Right atrium auricular region (tissue), 2 donors: ENCODE data around the gene NEU4. TPM values are rescaled to one million over a fixed set of nuclear protein-coding genes. Genes with fewer than 3 reads are reported as not detected.
"Not testable (repeated sequence)": the region's sequence is repeated elsewhere in the genome, so short reads cannot be mapped to it uniquely, and the experiment has no call there.

Experiments
- DNase-seq: peaks from one replicate; pipeline ENCODE4 v3.0.0-alpha.2; 2019; ENCODE audit warnings: low spot score
- H3K27ac ChIP-seq, 2 donors: fragments of 200-600 bp; sonication (generic); 1 replicate in 1 of 2; 2 replicates in 1 of 2; pipeline ENCODE4 v1.5.1; 2016 to 2019
- H3K27me3 ChIP-seq, 2 donors: fragments of 200-600 bp; sonication (generic); one replicate each; pipeline versions ENCODE4 v1.5.1 to v1.6.0; 2017 to 2019
- H3K36me3 ChIP-seq: fragments of 200-600 bp; sonication (generic); one replicate; pipeline ENCODE4 v1.5.1; 2016
- H3K4me1 ChIP-seq, 2 donors: fragments of 200-600 bp; sonication (generic); one replicate each; pipeline versions ENCODE4 v1.5.1 to v1.6.0; 2017 to 2019
- H3K4me3 ChIP-seq, 2 donors: fragments of 200-600 bp; sonication (generic); 1 replicate in 1 of 2; 2 replicates in 1 of 2; pipeline ENCODE4 v1.5.1; 2017 to 2019; ENCODE audit warnings: mild to moderate bottlenecking in 1 of 2, moderate library complexity in 1 of 2
- H3K9me3 ChIP-seq, 2 donors: fragments of 200-600 bp; sonication (generic); one replicate each; pipeline ENCODE4 v1.5.1; 2019
- CTCF ChIP-seq, 2 donors: fragments of 200-600 bp; sonication (generic); IDR thresholded peaks; one replicate each; pipeline ENCODE4 v1.5.1; 2019; ENCODE audit warnings: antibody characterized with exemption in 2 of 2
- total RNA-seq, 2 donors: library from RNA; depleted of rRNA; stranded (reverse); fragments of >200 nt; gene quantifications; one replicate each; pipeline ENCODE4 v1.1.0, GENCODE V29; 2016

The NEU4 gene
- total RNA-seq, 2 donors from 2014 or later: 0.31 TPM; not detected in 1

DNA sequence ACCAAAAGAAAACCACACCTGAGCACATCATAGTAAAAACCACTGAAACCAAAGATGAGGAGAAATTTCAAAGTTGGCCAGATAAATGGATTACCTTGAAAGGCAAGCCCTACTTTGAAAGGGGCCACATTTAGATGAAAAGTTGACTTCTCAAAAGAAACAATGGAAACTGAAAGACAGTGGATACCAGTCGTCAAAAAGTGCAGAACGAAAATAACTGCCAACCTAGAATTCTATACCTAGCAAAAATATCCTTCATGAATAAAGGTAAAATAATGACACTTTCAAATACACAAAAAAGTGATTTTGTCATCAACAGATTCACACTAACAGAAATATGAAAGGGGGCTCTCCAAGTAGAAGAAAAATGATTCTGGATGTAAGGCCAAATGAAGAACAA, 18.4 kb downstream of the NEU4 start:
- H3K4me1 ChIP-seq: no peaks in the 10 kb centered on the region
- no peak overlapping the region for H3K4me3 ChIP-seq
- no peaks in the 10 kb centered on the region for H3K36me3 ChIP-seq
- H3K27ac ChIP-seq: no peak overlapping the region
- no peaks in the 10 kb centered on the region for H3K27me3 ChIP-seq
- no peak for DNase-seq
- peaks cover 0 to 13% of the 10 kb centered on the region in 2 donors for H3K9me3 ChIP-seq
- TF ChIP-seq CTCF (IDR thresholded peaks at IDR 0.05): no peak

GRCh38 chr2:241833101-241833663, 24.2 kb downstream of the NEU4 start:
- Histone ChIP-seq H3K27me3 (no peaks in the 10 kb centered on the region), H3K4me1 (no peaks in the 10 kb centered on the region), H3K9me3 (no peaks in the 10 kb centered on the region), H3K36me3 (no peaks in the 10 kb centered on the region), H3K27ac (no peak overlapping the region), H3K4me3 (no peak overlapping the region)
- no peak for TF ChIP-seq CTCF (IDR thresholded peaks at IDR 0.05)
- no peak for DNase-seq

DNA sequence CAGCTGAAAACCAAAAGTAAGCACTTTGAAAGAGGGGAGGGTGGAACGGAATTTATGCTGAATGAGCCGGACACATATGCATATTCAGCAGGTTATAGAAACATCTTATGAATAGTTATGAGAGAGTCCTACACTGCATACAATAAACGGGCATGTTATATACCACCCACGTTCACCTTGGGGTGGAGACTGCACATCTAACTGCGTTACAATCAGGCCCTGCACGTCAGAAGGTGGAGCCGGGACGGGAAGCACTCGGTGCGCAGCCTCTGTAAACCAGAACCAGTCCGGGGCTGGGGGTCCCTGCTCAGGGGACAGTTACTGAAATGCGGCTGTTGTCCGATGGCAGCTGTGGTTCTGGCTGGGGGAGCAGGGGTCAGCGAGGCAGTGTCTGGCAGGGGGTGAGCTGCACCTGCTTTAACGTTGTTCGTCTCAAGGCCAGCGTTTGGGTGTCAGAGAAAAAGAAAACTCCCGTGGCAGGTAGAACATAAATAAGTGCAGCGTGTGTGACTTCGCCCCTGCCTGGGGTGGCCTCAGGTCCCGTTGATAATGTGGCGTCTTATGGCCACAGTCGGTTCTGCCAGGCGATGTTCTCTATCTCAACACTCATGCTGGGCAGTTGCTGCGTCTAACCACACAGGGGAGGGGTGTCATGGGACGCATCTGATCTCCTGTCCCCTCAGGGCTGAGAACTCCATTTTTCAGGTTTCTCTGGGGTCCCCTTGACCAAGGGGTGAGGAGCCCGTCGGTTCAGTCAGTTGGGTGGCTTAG, 24.9 kb downstream of the NEU4 start:
- H3K4me3 ChIP-seq, H3K27me3 ChIP-seq, H3K27ac ChIP-seq, H3K36me3 ChIP-seq, H3K9me3 ChIP-seq, H3K4me1 ChIP-seq: not testable (repeated sequence)
- DNase-seq: peak; percentile 42

GRCh38 chr2:241834527-241835210, 25.7 kb downstream of the NEU4 start:
- no peaks in the 10 kb centered on the region for H3K4me1 ChIP-seq
- H3K27ac ChIP-seq: no peak overlapping the region
- DNase-seq: no peak
- no peak overlapping the region for H3K4me3 ChIP-seq
- no peaks in the 10 kb centered on the region for H3K27me3 ChIP-seq
- H3K9me3 ChIP-seq: no peaks in the 10 kb centered on the region
- H3K36me3 ChIP-seq: no peaks in the 10 kb centered on the region
- TF ChIP-seq CTCF (IDR thresholded peaks at IDR 0.05): no peak

DNA sequence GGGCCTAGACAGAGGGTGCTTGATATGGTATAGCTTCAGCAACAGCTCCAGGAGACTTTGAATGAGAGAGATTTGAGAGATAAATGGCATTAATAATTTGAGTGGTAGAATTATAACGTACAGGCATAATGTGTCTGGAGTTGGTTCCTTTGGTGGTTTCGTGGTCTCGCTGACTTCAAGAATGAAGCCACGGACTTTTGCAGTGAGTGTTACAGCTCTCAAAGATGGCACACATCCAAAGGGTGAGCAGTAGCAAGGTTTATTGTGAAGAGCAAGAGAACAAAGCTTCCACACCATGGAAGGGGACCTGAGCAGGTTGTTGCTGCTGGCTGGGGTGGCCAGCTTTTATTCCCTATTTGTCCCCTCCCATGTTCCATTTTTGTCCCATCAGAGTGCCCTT, 26.6 kb downstream of the NEU4 start:
- Histone ChIP-seq H3K9me3 (no peaks in the 10 kb centered on the region), H3K4me1 (no peaks in the 10 kb centered on the region), H3K27me3 (no peaks in the 10 kb centered on the region), H3K36me3 (no peaks in the 10 kb centered on the region), H3K4me3 (no peak overlapping the region), H3K27ac (no peak overlapping the region)
- no peak for DNase-seq
- TF ChIP-seq CTCF (IDR thresholded peaks at IDR 0.05): no peak

- Histone ChIP-seq H3K4me3 (no peak overlapping the region), H3K36me3 (no peaks in the 10 kb centered on the region), H3K27me3 (no peaks in the 10 kb centered on the region), H3K27ac (no peak overlapping the region), H3K9me3 (no peaks in the 10 kb centered on the region), H3K4me1 (no peaks in the 10 kb centered on the region)
- DNase-seq: no peak
- TF ChIP-seq CTCF (IDR thresholded peaks at IDR 0.05): no peak
Measured at GRCh38 chr2:241836292-241836691, 27.3 kb downstream of the NEU4 start.
